ENCODE measurements around the gene RAB14.
"Not testable (repeated sequence)": the region's sequence is repeated elsewhere in the genome, so short reads cannot be mapped to it uniquely, and the experiment has no call there.

Gene RAB14

GRCh38 chr9:121194730-121195129 is 6.9 kb downstream of the RAB14 start:
- in situ Hi-C loops (cut with MboI; ENCODE audit: low sequenced_read_pairs): no loop called here

- in situ Hi-C loops (cut with MboI; ENCODE audit: low sequenced_read_pairs): no loop called here
Observed at GRCh38 chr9:121192959-121193640, 8.6 kb downstream of the RAB14 start.

DNA sequence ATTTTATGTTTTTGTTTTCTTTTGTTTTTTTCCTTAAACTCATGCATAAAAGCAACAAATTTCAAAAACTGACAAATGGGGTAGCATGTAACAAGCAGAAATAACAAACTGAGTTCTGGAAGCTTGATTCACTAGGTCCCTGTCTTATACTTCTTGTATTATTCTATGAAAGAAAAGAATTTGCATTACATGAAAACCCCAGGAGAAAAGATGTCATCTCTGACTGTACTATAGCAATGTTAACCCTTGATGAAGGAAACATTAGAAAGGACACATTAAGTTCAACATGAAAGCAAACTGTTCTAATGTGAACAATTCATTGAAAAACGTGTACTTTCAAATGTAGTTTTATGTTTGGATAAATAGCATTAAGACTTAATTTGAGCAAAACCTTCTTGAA is 9.2 kb downstream of the RAB14 start:
- in situ Hi-C loops (cut with MboI; ENCODE audit: low sequenced_read_pairs): no loop called here

DNA sequence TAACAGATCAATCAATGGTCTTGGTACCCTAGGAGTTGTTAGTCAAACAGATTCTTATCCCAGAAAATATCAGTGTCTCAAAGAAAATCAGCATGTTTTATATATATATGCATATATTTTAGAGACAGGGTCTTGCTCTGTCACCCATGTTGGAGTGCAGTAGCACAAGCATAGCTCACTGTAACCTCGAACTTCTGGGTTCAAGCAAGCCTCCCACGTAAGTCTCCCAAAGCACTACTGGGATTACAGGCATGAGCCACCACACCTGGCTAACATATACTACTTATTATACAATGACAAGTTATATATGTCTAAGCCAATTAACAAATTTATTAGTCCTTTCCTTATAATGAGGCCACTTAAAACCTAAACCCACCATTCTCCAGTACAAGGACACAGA is 10.4 kb downstream of the RAB14 start:
- in situ Hi-C loops (cut with MboI; ENCODE audit: low sequenced_read_pairs): no loop called here

GRCh38 chr9:121189660-121190059 is 12.0 kb downstream of the RAB14 start:
- in situ Hi-C loops (cut with MboI; ENCODE audit: low sequenced_read_pairs): no loop called here

GRCh38 chr9:121189006-121189405 is 12.7 kb downstream of the RAB14 start:
- in situ Hi-C loops (cut with MboI; ENCODE audit: low sequenced_read_pairs): no loop called here

- in situ Hi-C loops (cut with MboI; ENCODE audit: low sequenced_read_pairs): no loop called here
Observed at GRCh38 chr9:121187636-121188305, 13.9 kb downstream of the RAB14 start.

GRCh38 chr9:121185774-121186403 is 15.8 kb downstream of the RAB14 start:
- in situ Hi-C loops (cut with MboI; ENCODE audit: low sequenced_read_pairs): no loop called here

- in situ Hi-C loops (cut with MboI; ENCODE audit: low sequenced_read_pairs): no loop called here
Observed at GRCh38 chr9:121185178-121185745, 16.4 kb downstream of the RAB14 start.

DNA sequence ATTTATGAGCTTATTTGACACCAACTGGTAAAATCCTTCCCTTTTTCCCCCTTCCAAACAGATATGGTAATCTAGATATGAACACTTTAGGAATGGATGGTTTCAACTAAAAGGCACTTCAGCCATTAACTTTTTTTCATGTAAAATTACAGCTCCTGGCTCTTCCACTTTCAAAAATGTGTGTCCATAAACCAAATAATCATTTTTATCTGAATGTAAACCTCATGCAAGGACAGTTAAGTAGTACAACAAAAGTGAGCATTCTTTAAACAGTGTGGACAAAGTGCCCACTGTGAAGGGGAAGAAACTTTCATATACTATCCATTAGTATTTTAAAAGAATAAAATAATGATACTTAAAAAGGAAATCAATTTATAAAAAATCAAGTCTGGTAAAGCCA is 17.2 kb downstream of the RAB14 start:
- in situ Hi-C loops (cut with MboI; ENCODE audit: low sequenced_read_pairs): no loop called here

GRCh38 chr9:121183666-121184423 is 17.8 kb downstream of the RAB14 start:
- in situ Hi-C loops (cut with MboI; ENCODE audit: low sequenced_read_pairs): no loop called here

DNA sequence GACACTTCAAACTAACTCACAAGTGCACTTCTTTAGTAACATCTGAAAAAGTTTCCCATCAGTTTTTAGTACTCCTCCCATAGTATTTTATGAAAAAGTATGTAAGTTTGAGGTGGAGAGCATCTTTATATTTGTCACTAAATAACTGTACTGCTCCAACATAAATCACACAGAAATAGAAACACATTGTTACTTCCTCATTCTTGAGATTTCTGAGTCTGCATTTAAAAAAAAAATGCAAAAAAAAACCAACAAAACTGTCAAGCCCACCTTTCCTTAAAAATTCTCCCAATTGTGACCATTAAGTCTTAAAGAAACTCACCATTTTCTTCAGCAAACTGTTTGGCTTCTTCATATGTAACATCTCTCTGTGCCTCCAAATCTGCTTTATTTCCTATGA is 18.7 kb downstream of the RAB14 start:
- in situ Hi-C loops (cut with MboI; ENCODE audit: low sequenced_read_pairs): no loop called here

DNA sequence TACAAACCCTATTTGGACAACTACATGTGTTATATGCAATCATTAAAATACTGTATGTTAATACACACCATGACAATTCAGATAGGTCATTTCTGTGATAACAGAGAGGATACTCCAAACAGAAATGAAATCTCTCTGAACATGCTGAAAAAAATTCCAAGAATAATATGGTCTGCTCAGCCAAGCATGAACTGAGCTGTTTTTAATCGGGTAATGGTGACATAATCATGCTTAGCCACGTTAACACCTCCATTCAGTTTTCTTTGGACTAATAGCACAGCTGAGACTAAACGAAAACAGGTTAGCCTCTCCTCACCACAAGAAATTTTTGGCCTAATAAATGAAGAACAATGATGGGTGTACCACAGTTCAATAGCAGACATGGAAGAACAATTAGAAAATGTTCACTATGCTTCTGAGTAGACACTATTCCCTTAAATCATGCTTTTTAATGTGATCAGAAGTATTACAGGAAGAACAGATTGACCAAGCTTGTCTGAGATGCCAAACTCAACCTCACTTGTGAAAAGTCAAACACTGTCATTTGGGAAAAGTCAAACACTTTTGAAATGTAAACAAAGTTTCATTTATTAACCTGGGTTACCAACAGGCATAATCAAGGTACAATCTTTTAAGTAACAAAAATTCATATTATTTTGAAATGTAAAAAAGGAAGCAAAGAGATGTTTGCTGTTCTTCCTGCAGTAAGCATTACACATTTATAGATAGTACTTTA is 19.4 kb downstream of the RAB14 start:
- in situ Hi-C loops (cut with MboI; ENCODE audit: low sequenced_read_pairs): no loop called here

DNA sequence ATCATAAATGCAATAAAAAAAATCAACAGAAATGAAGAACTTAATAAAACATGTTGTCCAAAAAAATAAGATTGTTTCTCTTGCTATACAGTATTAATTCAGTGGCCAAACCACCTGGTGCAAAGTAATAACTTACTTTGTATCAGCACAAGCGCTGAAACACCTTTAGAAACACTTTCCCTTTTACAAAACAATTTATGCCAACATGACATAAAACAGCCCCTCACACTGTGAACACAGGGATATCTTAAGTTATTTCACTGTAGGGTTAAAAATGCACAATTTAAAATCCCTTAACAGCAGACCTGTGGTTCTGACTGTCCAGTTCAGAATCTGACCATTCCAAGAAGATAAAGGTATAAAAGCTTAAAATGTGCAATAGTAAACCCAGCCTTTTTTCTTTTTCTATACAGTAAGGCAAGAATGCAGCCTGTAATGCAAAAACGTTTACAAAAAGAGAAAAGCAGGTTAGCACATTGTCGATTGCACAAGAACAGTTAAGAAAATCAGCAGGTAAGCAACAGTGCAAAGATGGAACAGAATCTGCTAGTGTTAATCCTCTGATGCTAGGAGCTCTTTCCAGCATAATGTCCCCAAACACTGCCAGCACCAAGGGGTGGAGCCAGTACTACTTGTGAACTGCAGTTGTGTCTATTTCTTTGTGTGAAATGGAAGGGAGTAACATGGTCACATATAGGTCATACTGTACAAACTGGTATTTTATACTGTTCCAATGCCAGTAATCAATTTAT is 21.6 kb downstream of the RAB14 start:
- in situ Hi-C loops (cut with MboI; ENCODE audit: low sequenced_read_pairs): no loop called here

- in situ Hi-C loops (cut with MboI; ENCODE audit: low sequenced_read_pairs): not testable (repeated sequence)
Observed at GRCh38 chr9:121179373-121179721, 22.3 kb downstream of the RAB14 start.

DNA sequence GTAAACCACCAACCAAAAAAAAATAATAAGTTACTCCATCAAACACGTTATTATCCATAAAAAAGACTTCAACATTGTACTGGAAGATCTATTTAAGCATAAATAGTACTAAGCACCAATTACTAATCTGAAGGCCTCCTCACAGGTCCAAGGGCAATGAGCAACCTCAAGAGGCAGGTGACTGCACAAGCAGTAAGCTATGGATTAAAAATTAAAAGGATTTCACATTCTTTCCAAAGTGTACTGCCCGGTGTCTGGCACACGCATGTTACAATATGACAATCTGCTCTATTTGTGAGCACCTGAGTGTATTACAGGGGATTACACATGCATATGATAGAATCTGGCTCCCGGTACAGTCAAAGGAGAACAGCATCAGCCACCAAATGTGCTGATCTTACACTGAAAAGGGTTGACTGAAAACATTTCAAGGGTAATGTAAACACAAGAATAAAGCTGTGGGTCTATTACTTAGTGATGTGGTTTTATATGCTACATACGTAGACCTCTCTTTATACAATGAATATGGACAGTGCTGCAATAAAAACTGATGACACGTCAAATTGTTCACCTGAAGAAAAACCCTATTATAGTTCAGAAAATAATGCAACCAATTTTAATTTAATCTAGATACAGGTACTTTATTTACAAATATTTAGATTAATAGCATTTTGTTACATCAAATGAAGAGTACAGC is 22.8 kb downstream of the RAB14 start:
- in situ Hi-C loops (cut with MboI; ENCODE audit: low sequenced_read_pairs): no loop called here

DNA sequence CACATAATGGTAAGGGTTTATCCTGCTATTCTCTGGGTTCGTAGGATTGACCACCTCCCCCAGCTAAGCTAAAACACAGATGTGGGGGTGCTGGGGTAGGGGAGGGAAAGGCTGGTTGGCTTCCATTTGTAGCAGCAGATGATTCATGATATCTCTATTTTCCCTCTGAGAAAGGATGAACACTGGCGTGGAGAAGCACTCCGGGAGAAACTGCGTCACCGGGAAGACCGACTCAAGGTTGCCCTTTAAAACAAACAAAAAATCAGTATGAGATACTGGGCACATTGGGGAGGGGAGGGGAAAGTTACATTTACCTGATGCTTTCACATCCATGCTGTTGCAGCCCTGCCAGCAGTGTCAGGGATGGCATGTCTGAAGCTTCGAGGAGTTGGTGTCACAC is 28.2 kb downstream of the RAB14 start:
- in situ Hi-C loops (cut with MboI; ENCODE audit: low sequenced_read_pairs): no loop called here

- in situ Hi-C loops (cut with MboI; ENCODE audit: low sequenced_read_pairs): no loop called here
Observed at GRCh38 chr9:121172726-121173487, 28.8 kb downstream of the RAB14 start.

DNA sequence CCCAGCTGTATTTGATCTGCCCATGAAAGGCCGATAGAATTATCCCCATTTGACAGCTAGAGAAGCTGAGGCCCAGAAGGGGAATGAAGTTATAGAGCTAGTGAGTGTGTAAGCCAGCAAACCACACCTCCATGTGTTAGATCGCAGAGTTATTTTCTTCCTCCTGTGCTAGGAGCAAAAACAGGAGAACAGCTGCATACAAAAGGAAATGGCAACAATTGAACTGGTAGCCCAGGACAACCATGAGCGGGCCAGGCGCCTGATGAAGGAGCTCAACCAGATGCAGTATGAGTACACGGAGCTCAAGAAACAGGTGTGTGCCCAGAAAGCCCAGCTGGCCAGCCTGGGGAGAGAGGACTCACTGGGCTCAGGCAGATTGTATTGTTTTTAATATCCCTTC is 30.4 kb downstream of the RAB14 start:
- in situ Hi-C loops (cut with MboI; ENCODE audit: low sequenced_read_pairs): no loop called here

Measured in HL-60/S4 (cell line).